ENCODE results near the gene KHDC4. TPM values are rescaled to one million over a fixed set of nuclear protein-coding genes. Genes with fewer than 3 reads are reported as not detected.

KHDC4 gene
- total and polyA plus RNA-seq, 2 donors (not counting 3 experiments of a cell fraction or from before 2014, with no cell fraction given) = 47.9 to 54.1 TPM

- Histone ChIP-seq H3K9ac (replicated peaks; ENCODE audit: extremely low read depth, insufficient read depth, low read length) (peak overlapping the region; percentile 97), H3K4me2 (ENCODE audit: insufficient read depth, low read length) (peak overlapping the region; percentile 97), H3K4me3 (replicated peaks in 1 of 3; ENCODE audit: insufficient read depth in 1 of 3, low read depth in 1 of 3, low read length in 3 of 3) (peak overlapping the region in 2 of 3 experiments; percentile 16 to 49), H3K27me3 (ENCODE audit: control insufficient read depth in 2 of 2, insufficient read depth in 2 of 2, low read length in 2 of 2) (no peaks in the 10 kb centered on the region), H3K9me1 (replicated peaks; ENCODE audit: control insufficient read depth, extremely low read depth, insufficient read depth, low read length) (no peaks in the 10 kb centered on the region), H3K4me1 (ENCODE audit: control insufficient read depth, extremely low read depth, insufficient read depth, low read length) (peaks cover 40% of the 10 kb centered on the region), H3K27ac (ENCODE audit: insufficient read depth, low read depth, low read length) (peak overlapping the region; percentile 100), H4K20me1 (replicated peaks; ENCODE audit: control insufficient read depth, extremely low read depth, insufficient read depth, low read length) (no peaks in the 10 kb centered on the region), H3K9me3 (replicated peaks; ENCODE audit: control insufficient read depth, insufficient read depth, low read length) (no peaks in the 10 kb centered on the region), H3K79me2 (ENCODE audit: control insufficient read depth, insufficient read depth, low read length) (no peaks in the 10 kb centered on the region), H3K36me3 (ENCODE audit: control insufficient read depth in 2 of 2, extremely low read depth in 1 of 2, insufficient read depth in 2 of 2, low read length in 2 of 2) (peaks cover 0 to 6% of the 10 kb centered on the region in 2 experiments), H2AFZ (ENCODE audit: low read depth, low read length) (no peak overlapping the region)
- BruUV-seq (replicated peaks) = TSS peak; percentile 94
- CTCF ChIA-PET = interaction anchor here (0.5 to 1.9 kb wide), 12 partner anchors 9 to 826 kb away, joined by 3 to 6 read pairs (median 3); partner anchors contain the start of gene GON4L
- POLR2A ChIA-PET = interaction anchor here (0.6 to 2.1 kb wide), 5 partner anchors 16 to 114 kb away, joined by 3 to 14 read pairs (median 5); partner anchors contain the start of genes GON4L and SYT11
- intact Hi-C loops (cut with micrococcal nuclease) = loop anchor here (1.0 kb wide), 1 partner anchor 33 kb away; no protein-coding TSS in a partner anchor
- TF ChIP-seq EZH2 (IDR thresholded peaks at IDR 0.05; ENCODE audit: borderline replicate concordance, low read depth, low read length, severe bottlenecking) = no peak
- no peak for TF ChIP-seq CTCF (IDR thresholded peaks at IDR 0.05; ENCODE audit: extremely low read depth in 1 of 2, insufficient read depth in 1 of 2, low read depth in 1 of 2, low read length in 2 of 2)
- TF ChIP-seq MYC (IDR thresholded peaks at IDR 0.05; ENCODE audit: low read depth, low read length) = no peak
- no peak for TF ChIP-seq GATA2 (IDR thresholded peaks at IDR 0.05; ENCODE audit: insufficient read depth, insufficient read length, low read depth, low read length)
- peak; percentile 92 for TF ChIP-seq MAX (IDR thresholded peaks at IDR 0.05; ENCODE audit: insufficient read depth, insufficient read length)
- peak; percentile 76 for TF ChIP-seq POLR2AphosphoS5 (IDR thresholded peaks at IDR 0.05; ENCODE audit: insufficient read depth, low read depth, low read length)
- no peak for TF ChIP-seq POLR2A (IDR thresholded peaks at IDR 0.05; ENCODE audit: low read depth, low read length)
- peak; percentile 88 for TF ChIP-seq FOS (IDR thresholded peaks at IDR 0.05; ENCODE audit: borderline replicate concordance, insufficient read depth, low read length)
- peak; percentile 98 for TF ChIP-seq JUN (IDR thresholded peaks at IDR 0.05; ENCODE audit: borderline replicate concordance, insufficient read depth, insufficient read length, low read depth)
- DNase-seq (ENCODE audit: low read depth, low spot score) = peak; percentile 93
- peak; percentile 100 for FAIRE-seq
- dilution Hi-C loops (cut with MboI; ENCODE audit: extremely low pct_ligation_motif_present, low sequenced_read_pairs) = no loop called here
These were observed 40.6 kb downstream of the KHDC4 start for GRCh38 chr1:155893389-155894142.

Data from endothelial cell of umbilical vein (primary cell).